COR-L47 (cell line): ENCODE results near the gene PKIG.

ENCODE experiments used
- DNase-seq: peaks from one replicate; lab custom pipeline; 2025; lab: John Stamatoyannopoulos, UW

The PKIG gene

GRCh38 chr20:44662261-44662660 lies 79.9 kb downstream of the PKIG start:
- no peak for DNase-seq

- no peak for DNase-seq
These were observed 81.8 kb downstream of the PKIG start for GRCh38 chr20:44664131-44664530.

- DNase-seq, result no peak
These were observed 83.7 kb downstream of the PKIG start for GRCh38 chr20:44666066-44666465.
